ENCODE measurements around the gene COMMD9.

The COMMD9 gene

GRCh38 chr11:36251823-36252222 lies 37.4 kb downstream of the COMMD9 start:
- no peak for DNase-seq

GRCh38 chr11:36249246-36249645 lies 40.0 kb downstream of the COMMD9 start:
- DNase-seq: no peak

GRCh38 chr11:36248436-36248835 lies 40.8 kb downstream of the COMMD9 start:
- DNase-seq: no peak

GRCh38 chr11:36247493-36247892 lies 41.7 kb downstream of the COMMD9 start:
- DNase-seq: no peak

GRCh38 chr11:36243641-36244040 lies 45.6 kb downstream of the COMMD9 start:
- no peak for DNase-seq

GRCh38 chr11:36241497-36241896 lies 47.7 kb downstream of the COMMD9 start:
- no peak for DNase-seq

GRCh38 chr11:36240801-36241200 lies 48.4 kb downstream of the COMMD9 start:
- no peak for DNase-seq

- no peak for DNase-seq
These were observed 49.1 kb downstream of the COMMD9 start for GRCh38 chr11:36240173-36240572.

- no peak for DNase-seq
These were observed 49.6 kb downstream of the COMMD9 start for GRCh38 chr11:36239636-36240035.

GRCh38 chr11:36238881-36239280 lies 50.3 kb downstream of the COMMD9 start:
- DNase-seq: no peak

- no peak for DNase-seq
These were observed 51.1 kb downstream of the COMMD9 start for GRCh38 chr11:36238036-36238631.

- DNase-seq: no peak
These were observed 51.8 kb downstream of the COMMD9 start for GRCh38 chr11:36237391-36237790.

GRCh38 chr11:36235750-36236149 lies 53.5 kb downstream of the COMMD9 start:
- no peak for DNase-seq

- DNase-seq: no peak
These were observed 54.4 kb downstream of the COMMD9 start for GRCh38 chr11:36234825-36235224.

- no peak for DNase-seq
These were observed 56.0 kb downstream of the COMMD9 start for GRCh38 chr11:36233204-36233603.

GRCh38 chr11:36230779-36231699 lies 58.2 kb downstream of the COMMD9 start:
- no peak for DNase-seq

- DNase-seq: no peak
These were observed 60.0 kb downstream of the COMMD9 start for GRCh38 chr11:36229091-36229705.

GRCh38 chr11:36228689-36229088 lies 60.5 kb downstream of the COMMD9 start:
- DNase-seq: no peak

GRCh38 chr11:36227044-36227443 lies 62.2 kb downstream of the COMMD9 start:
- DNase-seq: no peak

- no peak for DNase-seq
These were observed 64.9 kb downstream of the COMMD9 start for GRCh38 chr11:36224209-36224882.

- no peak for DNase-seq
These were observed 66.2 kb downstream of the COMMD9 start for GRCh38 chr11:36222831-36223635.

Measured in activated T-cell treated with anti-CD3 and anti-CD28 coated beads for 4 hours (primary cell).